Right lobe of liver (tissue), 6 donors: Measurements from ENCODE around the gene RCAN3. TPM values are rescaled to one million over a fixed set of nuclear protein-coding genes. Genes with fewer than 3 reads are reported as not detected.

ENCODE experiments used
- ATAC-seq, 4 donors: fragments of 200-7000 bp; cut with Tn5 transposase; one replicate each; pipeline ENCODE4 v1.9.1; 2020; ENCODE audit warnings: mild to moderate bottlenecking in 4 of 4, moderate library complexity in 4 of 4
- DNase-seq, 3 donors: peaks; one replicate each; pipeline ENCODE4 v3.0.0-alpha.2; 2020
- H3K27ac ChIP-seq, 3 donors: fragments of 200-600 bp; one replicate each; pipeline ENCODE4 v1.8.0; 2022
- H3K27me3 ChIP-seq, 2 donors: fragments of 200-600 bp; one replicate each; pipeline ENCODE4 v1.8.0; 2022
- H3K36me3 ChIP-seq, 4 donors: fragments of 200-600 bp; sonication (generic) in 1 of 4; one replicate each; pipeline versions ENCODE4 v1.5.1 to v1.8.0; 2017 to 2022; ENCODE audit warnings: control low read depth in 1 of 4
- H3K4me1 ChIP-seq, 4 donors: fragments of 200-600 bp; sonication (generic) in 1 of 4; one replicate each; pipeline versions ENCODE4 v1.5.1 to v1.8.0; 2017 to 2022; ENCODE audit warnings: control low read depth in 1 of 4
- H3K4me3 ChIP-seq, 3 donors: fragments of 200-600 bp; one replicate each; pipeline ENCODE4 v1.8.0; 2022
- H3K9me3 ChIP-seq, 4 donors: fragments of 200-600 bp; sonication (generic) in 1 of 4; one replicate each; pipeline versions ENCODE4 v1.5.1 to v1.8.0; 2017 to 2022; ENCODE audit warnings: control low read depth in 1 of 4
- POLR2A ChIP-seq: fragments of 450-650 bp; IDR thresholded peaks from one replicate; pipeline ENCODE4 v1.6.1; 2017; ENCODE audit warnings: antibody characterized with exemption, mild to moderate bottlenecking
- WGBS: methylation state at CpG from one replicate; pipeline ENCODE4 v1.1.6; 2018; ENCODE audit warnings: low coverage, low lambda C conversion rate; ENCODE audit not compliant: insufficient coverage; ENCODE audit errors: missing lambda C conversion rate; 5-methylcytosine and 5-hydroxymethylcytosine counted together
- intact Hi-C, 2 donors: fragments of 100-400 bp; cut with DNase I; formaldehyde crosslinking; loops; one replicate each; pipeline versions ENCODE4 v1.11.2 to v1.14.1; 2022
- total RNA-seq, 6 experiments: library from RNA; depleted of rRNA in 2 of 6; stranded (reverse); fragments of >200 nt in 2 of 6; fragmentation: NEBNext Ultra II Directional in 3 of 6; extraction: Animal tissue kit (Norgen Biotek cat#: 25700) in 3 of 6; gene quantifications; one replicate each; pipeline versions ENCODE4 v1.1.0 to v1.2.4, GENCODE V29; 2016 to 2023
- TF ChIP-seq, protein P1 (sequence below), 4 donors: fragments of 200-600 bp in 3 of 4; fragments of 450-650 bp in 1 of 4; IDR thresholded peaks; one replicate each; pipeline versions ENCODE4 v1.5.1 to v1.8.0; 2016 to 2022; ENCODE audit warnings: antibody characterized with exemption in 4 of 4, mild to moderate bottlenecking in 2 of 4
- donor health status: DM: no; HTN: yes; CAD: no.
- donor health status: DM: no; HTN: no; CAD: no.
- donor health status: DM: no; HTN: no; CAD: no.
- donor health status: DM: no; HTN: yes; CAD: no.
- donor health status: DM: no; HTN: yes; CAD: no.

RCAN3 gene
- total RNA-seq, 6 experiments from 2014 or later, result 1.2 to 3.1 (median 2.1) TPM

DNA sequence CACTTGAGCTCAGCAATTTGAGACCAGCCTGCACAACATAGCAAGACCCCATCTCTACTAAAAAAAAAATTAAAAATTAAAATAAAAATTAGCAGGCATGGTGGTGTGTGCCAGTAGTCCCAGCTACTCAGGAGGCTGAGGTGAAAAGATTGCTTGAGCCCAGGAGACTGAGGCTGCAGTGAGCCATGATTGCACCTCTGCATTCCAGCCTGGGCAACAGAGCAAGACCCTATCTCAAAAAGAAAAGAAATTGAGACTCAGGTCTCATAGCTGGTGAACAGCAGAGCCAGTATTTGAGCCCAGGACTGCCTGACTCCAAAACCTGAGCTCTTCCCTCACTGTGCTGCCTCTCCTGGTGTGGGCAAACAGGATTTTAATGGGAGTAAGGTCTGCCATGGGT, 28.4 kb upstream of the RCAN3 start:
- H3K4me1 ChIP-seq, result no peaks in the 10 kb centered on the region
- no peak for TF ChIP-seq POLR2A
- TF ChIP-seq, protein P1, sequence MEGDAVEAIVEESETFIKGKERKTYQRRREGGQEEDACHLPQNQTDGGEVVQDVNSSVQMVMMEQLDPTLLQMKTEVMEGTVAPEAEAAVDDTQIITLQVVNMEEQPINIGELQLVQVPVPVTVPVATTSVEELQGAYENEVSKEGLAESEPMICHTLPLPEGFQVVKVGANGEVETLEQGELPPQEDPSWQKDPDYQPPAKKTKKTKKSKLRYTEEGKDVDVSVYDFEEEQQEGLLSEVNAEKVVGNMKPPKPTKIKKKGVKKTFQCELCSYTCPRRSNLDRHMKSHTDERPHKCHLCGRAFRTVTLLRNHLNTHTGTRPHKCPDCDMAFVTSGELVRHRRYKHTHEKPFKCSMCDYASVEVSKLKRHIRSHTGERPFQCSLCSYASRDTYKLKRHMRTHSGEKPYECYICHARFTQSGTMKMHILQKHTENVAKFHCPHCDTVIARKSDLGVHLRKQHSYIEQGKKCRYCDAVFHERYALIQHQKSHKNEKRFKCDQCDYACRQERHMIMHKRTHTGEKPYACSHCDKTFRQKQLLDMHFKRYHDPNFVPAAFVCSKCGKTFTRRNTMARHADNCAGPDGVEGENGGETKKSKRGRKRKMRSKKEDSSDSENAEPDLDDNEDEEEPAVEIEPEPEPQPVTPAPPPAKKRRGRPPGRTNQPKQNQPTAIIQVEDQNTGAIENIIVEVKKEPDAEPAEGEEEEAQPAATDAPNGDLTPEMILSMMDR (IDR thresholded peaks at IDR 0.05), result no peak
- H3K9me3 ChIP-seq, result no peaks in the 10 kb centered on the region
- no peak overlapping the region for H3K4me3 ChIP-seq
- H3K27me3 ChIP-seq, result no peaks in the 10 kb centered on the region
- H3K27ac ChIP-seq, result no peak overlapping the region
- no peaks in the 10 kb centered on the region for H3K36me3 ChIP-seq
- intact Hi-C loops, result no loop called here
- ATAC-seq, result no peak
- no peak for DNase-seq

DNA sequence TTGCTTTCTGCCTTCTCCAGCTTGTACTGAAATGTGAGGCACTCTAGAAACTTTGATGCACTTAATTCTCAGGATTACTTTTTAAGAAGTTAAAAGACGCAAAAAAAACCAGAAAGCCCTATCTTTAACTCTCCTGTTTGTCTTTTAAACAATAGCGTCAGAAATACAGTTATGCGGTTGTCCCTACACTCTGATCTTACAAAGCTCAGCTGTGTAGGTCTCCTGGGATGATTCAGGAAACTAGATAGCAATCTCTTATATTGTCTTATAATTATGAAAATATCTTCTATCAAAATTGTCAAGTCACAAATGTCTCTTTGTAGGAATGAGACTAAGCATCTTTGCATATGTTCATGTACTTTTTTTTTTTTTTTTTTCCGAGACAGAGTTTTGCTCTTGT, 26.9 kb upstream of the RCAN3 start:
- Histone ChIP-seq H3K27ac (no peak overlapping the region), H3K27me3 (no peaks in the 10 kb centered on the region), H3K4me3 (no peak overlapping the region), H3K9me3 (no peaks in the 10 kb centered on the region), H3K4me1 (no peaks in the 10 kb centered on the region), H3K36me3 (no peaks in the 10 kb centered on the region)
- ATAC-seq, result no peak
- no peak for DNase-seq
- intact Hi-C loops, result no loop called here
- TF ChIP-seq, protein P1 (IDR thresholded peaks at IDR 0.05), result no peak
- no peak for TF ChIP-seq POLR2A
- WGBS, result 88% methylated on average over 4 of the region's 4 CpGs

DNA sequence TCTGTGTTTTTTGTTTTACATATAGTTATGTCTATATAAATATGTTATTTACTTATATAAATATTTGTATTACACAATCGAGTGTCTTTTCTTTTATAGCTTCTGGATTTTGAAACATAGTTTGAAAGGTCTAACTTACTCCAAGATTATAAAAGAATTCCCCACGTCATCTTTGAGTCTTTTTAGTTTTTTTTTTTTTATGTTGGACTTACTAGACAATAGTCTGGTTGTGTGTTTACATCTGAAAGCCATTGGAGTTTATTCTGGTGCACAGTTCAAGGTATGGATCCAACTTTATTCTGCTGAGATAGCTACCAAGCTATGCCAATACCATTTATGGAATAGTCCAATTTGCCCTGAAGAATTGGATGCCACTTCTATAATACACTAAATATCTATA, 26.1 kb upstream of the RCAN3 start:
- WGBS, result 48% methylated on average over 2 of the region's 2 CpGs
- H3K9me3 ChIP-seq, result no peaks in the 10 kb centered on the region
- H3K36me3 ChIP-seq, result no peaks in the 10 kb centered on the region
- no peak overlapping the region for H3K4me3 ChIP-seq
- intact Hi-C loops, result no loop called here
- TF ChIP-seq, protein P1 (IDR thresholded peaks at IDR 0.05), result no peak
- no peak for TF ChIP-seq POLR2A
- no peak overlapping the region for H3K27ac ChIP-seq
- ATAC-seq, result no peak
- no peaks in the 10 kb centered on the region for H3K4me1 ChIP-seq
- no peak for DNase-seq
- H3K27me3 ChIP-seq, result no peaks in the 10 kb centered on the region

DNA sequence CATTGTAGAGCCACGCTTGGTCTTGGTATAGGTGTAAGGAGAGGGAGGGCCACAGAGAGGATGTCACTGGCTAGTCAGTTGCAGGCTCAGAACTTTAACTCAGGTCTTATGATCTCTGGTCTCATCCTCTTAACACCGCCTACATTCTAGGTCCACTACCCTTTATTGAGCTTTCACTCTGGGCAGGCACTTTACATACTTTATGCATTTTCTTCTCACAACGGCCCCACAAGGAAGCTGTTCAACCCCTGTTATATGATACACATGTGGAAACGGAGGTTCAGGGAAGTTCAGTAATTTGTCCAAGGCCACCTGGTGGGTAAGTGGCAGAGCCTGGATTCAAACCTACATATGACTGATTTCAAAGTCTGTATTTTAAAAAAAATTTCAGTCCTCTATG, 25.3 kb upstream of the RCAN3 start:
- no peak for ATAC-seq
- H3K4me1 ChIP-seq, result no peaks in the 10 kb centered on the region
- no peaks in the 10 kb centered on the region for H3K36me3 ChIP-seq
- H3K27ac ChIP-seq, result no peak overlapping the region
- intact Hi-C loops, result no loop called here
- no peak for DNase-seq
- TF ChIP-seq POLR2A, result no peak
- TF ChIP-seq, protein P1 (IDR thresholded peaks at IDR 0.05), result no peak
- no peaks in the 10 kb centered on the region for H3K27me3 ChIP-seq
- 87% methylated on average over 4 of the region's 4 CpGs for WGBS
- no peaks in the 10 kb centered on the region for H3K9me3 ChIP-seq
- H3K4me3 ChIP-seq, result no peak overlapping the region

DNA sequence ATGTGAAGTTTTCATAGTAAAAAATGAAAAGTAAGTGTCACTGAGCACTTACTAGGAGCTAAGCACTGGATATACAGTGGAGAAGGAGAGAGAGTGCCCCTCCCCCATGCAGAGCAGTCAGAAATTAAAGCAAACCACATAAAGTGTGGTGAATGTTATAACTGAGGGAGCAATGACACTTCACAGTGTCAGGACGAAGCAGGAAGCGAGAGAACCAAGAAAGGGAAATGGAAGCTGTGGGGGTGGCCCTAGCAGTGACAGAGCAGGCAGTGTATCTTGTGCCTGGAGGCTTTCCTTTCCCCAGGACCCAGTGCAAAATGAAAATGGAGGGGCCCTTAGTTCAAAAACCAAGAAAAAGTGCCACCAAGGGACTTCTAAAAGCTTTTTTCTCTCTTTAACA, 21.5 kb upstream of the RCAN3 start:
- no peaks in the 10 kb centered on the region for H3K9me3 ChIP-seq
- H3K27ac ChIP-seq, result no peak overlapping the region
- WGBS, result 34% methylated on average over 2 of the region's 2 CpGs
- intact Hi-C loops, result no loop called here
- DNase-seq (no peak), ATAC-seq (peak; percentile 59 to 89 (median 77))
- TF ChIP-seq, protein P1 (IDR thresholded peaks at IDR 0.05), result no peak
- TF ChIP-seq POLR2A, result no peak
- H3K36me3 ChIP-seq, result no peaks in the 10 kb centered on the region
- no peaks in the 10 kb centered on the region for H3K27me3 ChIP-seq
- no peaks in the 10 kb centered on the region for H3K4me1 ChIP-seq
- H3K4me3 ChIP-seq, result no peak overlapping the region
